Endothelial cell of umbilical vein (primary cell): Measurements from ENCODE around the gene MARF1. TPM values are rescaled to one million over a fixed set of nuclear protein-coding genes. Genes with fewer than 3 reads are reported as not detected.

ENCODE experiments used
- BruUV-seq: library from RNA; stranded (reverse); fragments of 400-500 nt; replicated peaks from 2 replicates; lab custom pipeline; 2021; lab: Mats Ljungman, UMichigan
- CTCF ChIA-PET: fragments of 300-600, 350-600 bp; sonication (Branson Sonifier 250); formaldehyde crosslinking; loops from one replicate; lab custom pipeline; 2021; ENCODE audit warnings: antibody characterized with exemption, inconsistent platforms; lab: Charles Lee
- POLR2A ChIA-PET: fragments of 300-600, 350-600 bp; sonication (Branson Sonifier 250); formaldehyde crosslinking; loops from one replicate; lab custom pipeline; 2021; ENCODE audit warnings: antibody characterized with exemption, inconsistent platforms; lab: Charles Lee
- DNase-seq: peaks from one replicate; pipeline ENCODE4 v3.0.0-alpha.2; 2011; ENCODE audit warnings: low read depth, low spot score
- FAIRE-seq: peaks from 2 replicates; lab custom pipeline; 2011; peaks lifted over from hg19 to GRCh38; lab: Jason Lieb, UNC
- H2AFZ ChIP-seq: 2 replicates; pipeline ENCODE4 v1.6.0; 2012; ENCODE audit warnings: low read depth, low read length, control low read depth, inconsistent platforms
- H3K27ac ChIP-seq: 2 replicates; pipeline ENCODE4 v1.5.1; 2011; ENCODE audit warnings: low read depth, mild to moderate bottlenecking, control low read depth, low read length, moderate library complexity; ENCODE audit not compliant: insufficient read depth
- H3K27me3 ChIP-seq, 2 experiments: 2 replicates each; pipeline versions ENCODE4 v1.6.0 to v1.6.1; 2011; ENCODE audit warnings: low read length in 2 of 2, mixed read lengths in 1 of 2; ENCODE audit not compliant: control insufficient read depth in 2 of 2, insufficient read depth in 2 of 2
- H3K36me3 ChIP-seq, 2 experiments: 2 replicates in 1 of 2; 3 replicates in 1 of 2; pipeline ENCODE4 v1.5.1; 2011; ENCODE audit warnings: low read length in 2 of 2, mild to moderate bottlenecking in 1 of 2, moderate library complexity in 1 of 2; ENCODE audit not compliant: control insufficient read depth in 2 of 2, insufficient read depth in 2 of 2; ENCODE audit errors: extremely low read depth in 1 of 2
- H3K4me1 ChIP-seq: 3 replicates; pipeline ENCODE4 v1.5.1; 2011; ENCODE audit warnings: mild to moderate bottlenecking, low read length; ENCODE audit not compliant: control insufficient read depth, insufficient read depth; ENCODE audit errors: extremely low read depth
- H3K4me2 ChIP-seq: 2 replicates; pipeline ENCODE4 v1.6.1; 2011; ENCODE audit warnings: low read length, control low read depth, mixed read lengths; ENCODE audit not compliant: insufficient read depth
- H3K4me3 ChIP-seq, 3 experiments: fragments of 200-600 bp in 1 of 3; sonication (generic), shearing (Covaris generic) in 1 of 3; replicated peaks in 1 of 3; 2 replicates each; pipeline ENCODE4 v1.5.1; 2011 to 2016; ENCODE audit warnings: control low read depth in 3 of 3, low read length in 3 of 3, mild to moderate bottlenecking in 2 of 3, inconsistent platforms in 1 of 3, low read depth in 1 of 3, moderate library complexity in 1 of 3; ENCODE audit not compliant: insufficient read depth in 1 of 3
- H3K79me2 ChIP-seq: 2 replicates; pipeline ENCODE4 v1.6.0; 2012; ENCODE audit warnings: low read length, inconsistent platforms; ENCODE audit not compliant: control insufficient read depth, insufficient read depth
- H3K9ac ChIP-seq: replicated peaks from 2 replicates; pipeline ENCODE3; 2011; ENCODE audit warnings: low read length, control low read depth; ENCODE audit not compliant: insufficient read depth; ENCODE audit errors: extremely low read depth
- H3K9me1 ChIP-seq: replicated peaks from 3 replicates; pipeline ENCODE4 v1.6.0; 2011; ENCODE audit warnings: mild to moderate bottlenecking, low read length; ENCODE audit not compliant: control insufficient read depth, insufficient read depth; ENCODE audit errors: extremely low read depth
- H3K9me3 ChIP-seq: replicated peaks from 2 replicates; pipeline ENCODE4 v1.5.1; 2012; ENCODE audit warnings: low read length, inconsistent platforms; ENCODE audit not compliant: control insufficient read depth, insufficient read depth
- H4K20me1 ChIP-seq: replicated peaks from 2 replicates; pipeline ENCODE3; 2011; ENCODE audit warnings: mild to moderate bottlenecking, low read length; ENCODE audit not compliant: control insufficient read depth, insufficient read depth; ENCODE audit errors: extremely low read depth
- CTCF ChIP-seq, 2 donors: IDR thresholded peaks; 1 replicate in 1 of 2; 2 replicates in 1 of 2; pipeline ENCODE4 v1.5.1; 2011; ENCODE audit warnings: low read length in 2 of 2, mild to moderate bottlenecking in 2 of 2, moderate library complexity in 2 of 2, control low read depth in 1 of 2, inconsistent platforms in 1 of 2, low read depth in 1 of 2; ENCODE audit not compliant: insufficient read depth in 1 of 2; ENCODE audit errors: extremely low read depth in 1 of 2
- EZH2 ChIP-seq: IDR thresholded peaks from 2 replicates; pipeline ENCODE4 v1.6.1; 2012; ENCODE audit warnings: borderline replicate concordance, low read depth, mild to moderate bottlenecking, moderate library complexity, low read length, inconsistent platforms; ENCODE audit not compliant: severe bottlenecking
- FOS ChIP-seq: IDR thresholded peaks from 2 replicates; pipeline ENCODE4 v1.6.1; 2011; ENCODE audit warnings: mild to moderate bottlenecking, low read length, moderate library complexity, borderline replicate concordance; ENCODE audit not compliant: insufficient read depth
- JUN ChIP-seq: IDR thresholded peaks from 2 replicates; pipeline ENCODE4 v1.6.1; 2011; ENCODE audit warnings: borderline replicate concordance, low read depth; ENCODE audit not compliant: insufficient read length, insufficient read depth
- MYC ChIP-seq: IDR thresholded peaks from one replicate; pipeline ENCODE4 v1.6.1; 2011; ENCODE audit warnings: mild to moderate bottlenecking, low read depth, low read length
- POLR2A ChIP-seq: IDR thresholded peaks from 2 replicates; pipeline ENCODE4 v1.6.1; 2012; ENCODE audit warnings: low read depth, mild to moderate bottlenecking, control low read depth, low read length
- POLR2AphosphoS5 ChIP-seq: IDR thresholded peaks from 2 replicates; pipeline ENCODE4 v1.6.1; 2012; ENCODE audit warnings: low read depth, mild to moderate bottlenecking, control low read depth, low read length, moderate library complexity; ENCODE audit not compliant: insufficient read depth
- dilution Hi-C: fragments of 300-500 bp; cut with MboI; formaldehyde crosslinking; loops from one replicate; pipeline ENCODE4 v1.15.0; 2019; ENCODE audit warnings: low sequenced_read_pairs; ENCODE audit not compliant: extremely low pct_ligation_motif_present
- intact Hi-C: fragments of 100-400 bp; cut with micrococcal nuclease; formaldehyde crosslinking; loops from one replicate; pipeline ENCODE4 v1.10.0; 2022
- polyA plus RNA-seq, 4 experiments: library from polyadenylated mRNA; depleted of rRNA in 3 of 4; stranded (reverse) in 3 of 4; unstranded in 1 of 4; fragments of >200 nt; gene quantifications; 2 replicates each; pipeline versions ENCODE4 v1.2.1 to v1.2.3, GENCODE V29; 2011 to 2012; ENCODE audit warnings: missing spikeins in 1 of 4
- total RNA-seq: library from RNA; stranded (reverse); gene quantifications from 2 replicates; pipeline ENCODE4 v1.2.3, GENCODE V29; 2021

MARF1 gene
- total and polyA plus RNA-seq, 2 donors (not counting 3 experiments of a cell fraction or from before 2014, with no cell fraction given), result 14.6 to 58.5 TPM

- Histone ChIP-seq H3K4me1 (no peaks in the 10 kb centered on the region), H3K4me3 (no peak overlapping the region), H3K4me2 (no peak overlapping the region), H2AFZ (peak overlapping the region; percentile 16), H3K9me1 (no peaks in the 10 kb centered on the region), H3K36me3 (no peaks in the 10 kb centered on the region), H3K9me3 (no peaks in the 10 kb centered on the region), H3K27ac (no peak overlapping the region), H3K9ac (no peak overlapping the region), H4K20me1 (no peaks in the 10 kb centered on the region), H3K79me2 (no peaks in the 10 kb centered on the region), H3K27me3 (no peaks in the 10 kb centered on the region)
- DNase-seq (no peak), FAIRE-seq (no peak)
- TF ChIP-seq EZH2, result no peak
- no peak for TF ChIP-seq FOS
- no peak for TF ChIP-seq POLR2A
- TF ChIP-seq POLR2AphosphoS5, result no peak
- no peak for TF ChIP-seq CTCF (IDR thresholded peaks at IDR 0.05; ENCODE audit: extremely low read depth in 1 of 2, insufficient read depth in 1 of 2, low read depth in 1 of 2, low read length in 2 of 2)
- TF ChIP-seq JUN, result no peak
- no peak for TF ChIP-seq MYC
- dilution Hi-C loops, result no loop called here
- no TSS peak for BruUV-seq
- CTCF ChIA-PET, result interaction anchor here (1.7 kb wide), 1 partner anchor 130 kb away, joined by 6 read pairs; no protein-coding TSS in a partner anchor
- intact Hi-C loops, result loop anchor here (1.0 kb wide), 1 partner anchor 8 kb away; no protein-coding TSS in a partner anchor
- POLR2A ChIA-PET, result no interaction called here
Observed at GRCh38 chr16:15557258-15557657, 85.7 kb downstream of the MARF1 start.
